CD14-positive monocyte (primary cell): ENCODE results near the gene FBXO30. TPM values are rescaled to one million over a fixed set of nuclear protein-coding genes. Genes with fewer than 3 reads are reported as not detected.

Source experiments
- DNase-seq, 3 donors: peaks; one replicate each; pipeline ENCODE4 v3.0.0-alpha.2; 2011 to 2022
- H2AFZ ChIP-seq: 2 replicates; pipeline ENCODE4 v1.6.0; 2012; ENCODE audit warnings: mild to moderate bottlenecking, low read depth, low read length, inconsistent platforms; ENCODE audit not compliant: insufficient read depth, poor library complexity, severe bottlenecking
- H3K27ac ChIP-seq, 2 donors: 1 replicate in 1 of 2; 2 replicates in 1 of 2; pipeline ENCODE4 v1.5.1; 2012 to 2013; ENCODE audit warnings: low read length in 2 of 2, control low read depth in 1 of 2, inconsistent platforms in 1 of 2, low read depth in 1 of 2, mild to moderate bottlenecking in 1 of 2
- H3K27me3 ChIP-seq, 2 donors: one replicate each; pipeline versions ENCODE4 v1.6.0 to v1.6.1; 2011 to 2013; ENCODE audit warnings: low read length in 2 of 2; ENCODE audit not compliant: control insufficient read depth in 2 of 2, insufficient read depth in 2 of 2
- H3K36me3 ChIP-seq, 2 donors: replicated peaks in 1 of 2; 1 replicate in 1 of 2; 2 replicates in 1 of 2; pipeline versions ENCODE4 v1.5.1 to v1.6.1; 2012 to 2013; ENCODE audit warnings: low read length in 2 of 2, control low read depth in 1 of 2, inconsistent platforms in 1 of 2, mild to moderate bottlenecking in 1 of 2; ENCODE audit not compliant: insufficient read depth in 2 of 2, control insufficient read depth in 1 of 2
- H3K4me1 ChIP-seq, 2 donors: 1 replicate in 1 of 2; 2 replicates in 1 of 2; pipeline versions ENCODE4 v1.5.1 to v1.6.1; 2012 to 2013; ENCODE audit warnings: low read length in 2 of 2, control low read depth in 1 of 2, inconsistent platforms in 1 of 2, mild to moderate bottlenecking in 1 of 2, moderate library complexity in 1 of 2; ENCODE audit not compliant: insufficient read depth in 2 of 2, control insufficient read depth in 1 of 2
- H3K4me2 ChIP-seq: replicated peaks from 2 replicates; pipeline ENCODE3; 2012; ENCODE audit warnings: low read length, moderate library complexity, mild to moderate bottlenecking; ENCODE audit not compliant: poor library complexity, severe bottlenecking; ENCODE audit errors: extremely low read depth
- H3K4me3 ChIP-seq, 3 experiments: fragments of 200-600 bp in 1 of 3; sonication (generic) in 1 of 3; replicated peaks in 1 of 3; 1 replicate in 2 of 3; 2 replicates in 1 of 3; pipeline ENCODE4 v1.5.1; 2011 to 2013; ENCODE audit warnings: low read length in 3 of 3, mild to moderate bottlenecking in 3 of 3, control low read depth in 2 of 3, low read depth in 2 of 3, inconsistent platforms in 1 of 3, moderate library complexity in 1 of 3
- H3K79me2 ChIP-seq: 2 replicates; pipeline ENCODE4 v1.6.0; 2012; ENCODE audit warnings: mild to moderate bottlenecking, control low read depth, inconsistent platforms, low read length, moderate library complexity; ENCODE audit not compliant: insufficient read depth
- H3K9ac ChIP-seq: 2 replicates; pipeline ENCODE4 v1.6.0; 2017; ENCODE audit warnings: low read length, mild to moderate bottlenecking; ENCODE audit not compliant: insufficient read depth, poor library complexity, severe bottlenecking
- H3K9me3 ChIP-seq, 2 donors: replicated peaks in 1 of 2; 1 replicate in 1 of 2; 2 replicates in 1 of 2; pipeline versions ENCODE4 v1.5.1 to v1.6.1; 2012 to 2013; ENCODE audit warnings: low read length in 2 of 2, control low read depth in 1 of 2; ENCODE audit not compliant: control insufficient read depth in 1 of 2, insufficient read depth in 1 of 2
- H4K20me1 ChIP-seq: 2 replicates; pipeline ENCODE4 v1.6.0; 2012; ENCODE audit warnings: mild to moderate bottlenecking, low read length, control low read depth, moderate library complexity; ENCODE audit not compliant: insufficient read depth
- H3K27ac Mint-ChIP-seq, 7 donors: one replicate each; pipeline ENCODE4 v1.8.0; 2020; ENCODE audit warnings: mild to moderate bottlenecking in 7 of 7, mixed read lengths in 7 of 7, moderate library complexity in 6 of 7, inconsistent platforms in 2 of 7
- H3K27me3 Mint-ChIP-seq, 3 donors: one replicate each; pipeline ENCODE4 v1.8.0; 2021 to 2022; ENCODE audit warnings: low read depth in 3 of 3, mild to moderate bottlenecking in 3 of 3, mixed read lengths in 3 of 3, moderate library complexity in 3 of 3, inconsistent platforms in 1 of 3
- H3K36me3 Mint-ChIP-seq, 2 donors: one replicate each; pipeline ENCODE4 v1.8.0; 2020; ENCODE audit warnings: mixed read lengths in 2 of 2, inconsistent platforms in 1 of 2, mild to moderate bottlenecking in 1 of 2
- H3K4me1 Mint-ChIP-seq: one replicate; pipeline ENCODE4 v1.8.0; 2020; ENCODE audit warnings: mild to moderate bottlenecking, mixed read lengths
- H3K4me3 Mint-ChIP-seq, 2 donors: one replicate each; pipeline ENCODE4 v1.8.0; 2020; ENCODE audit warnings: mild to moderate bottlenecking in 2 of 2, mixed read lengths in 2 of 2, moderate library complexity in 1 of 2
- H3K9me3 Mint-ChIP-seq, 7 donors: one replicate each; pipeline ENCODE4 v1.8.0; 2020 to 2022; ENCODE audit warnings: mixed read lengths in 7 of 7, mild to moderate bottlenecking in 6 of 7, moderate library complexity in 6 of 7, inconsistent platforms in 2 of 7
- CTCF ChIP-seq: fragments of 200-600 bp; IDR thresholded peaks from one replicate; pipeline ENCODE4 v1.8.0; 2022; ENCODE audit warnings: antibody characterized with exemption, mild to moderate bottlenecking
- WGBS: methylation state at CpG from one replicate; pipeline ENCODE4 v1.1.5; 2013; ENCODE audit warnings: missing lambda C conversion rate; ENCODE audit not compliant: insufficient coverage; 5-methylcytosine and 5-hydroxymethylcytosine counted together
- intact Hi-C, 2 donors: fragments of 100-400 bp; cut with micrococcal nuclease; formaldehyde crosslinking; loops; one replicate each; pipeline versions ENCODE4 v1.15.0 to v1.15.1; 2023
- polyA plus RNA-seq, 3 donors: library from polyadenylated mRNA; depleted of rRNA in 1 of 3; unstranded in 2 of 3; stranded (reverse) in 1 of 3; fragments of 300-500 nt in 2 of 3; fragments of >200 nt in 1 of 3; fragmentation: Illumina TruSeq in 2 of 3; gene quantifications; 1 replicate in 2 of 3; 2 replicates in 1 of 3; pipeline ENCODE4 v1.2.3, GENCODE V29; 2012 to 2021

FBXO30 gene
- polyA plus RNA-seq, 3 donors: 0.83 to 1.7 (median 1.1) TPM

GRCh38 chr6:145798530-145798929 lies 16.1 kb downstream of the FBXO30 start:
- H3K27me3 ChIP-seq: no peaks in the 10 kb centered on the region
- no peak overlapping the region for H3K27ac ChIP-seq
- no peak for TF ChIP-seq CTCF
- Mint-ChIP-seq H3K4me1 (peaks cover under 1% of the 10 kb centered on the region), H3K4me3 (no peak overlapping the region), H3K27me3 (no peaks in the 10 kb centered on the region), H3K27ac (no peak overlapping the region), H3K36me3 (peaks cover 22 to 34% of the 10 kb centered on the region in 2 donors), H3K9me3 (peaks cover 0 to 3% (median 0%) of the 10 kb centered on the region in 7 donors)
- H3K9ac ChIP-seq: no peak overlapping the region
- H3K4me2 ChIP-seq: no peak overlapping the region
- peaks cover 19 to 36% of the 10 kb centered on the region in 2 donors for H3K36me3 ChIP-seq
- intact Hi-C loops: no loop called here
- no peak for DNase-seq
- H3K4me3 ChIP-seq: no peak overlapping the region
- H4K20me1 ChIP-seq: peaks cover 52% of the 10 kb centered on the region
- H3K9me3 ChIP-seq: no peaks in the 10 kb centered on the region
- H3K4me1 ChIP-seq: no peaks in the 10 kb centered on the region
- H2AFZ ChIP-seq: no peak overlapping the region
- no CpG with 5 or more reads among the region's 2 CpGs for WGBS
- H3K79me2 ChIP-seq: peaks cover 21% of the 10 kb centered on the region

- no peak overlapping the region for H3K27ac ChIP-seq
- peak overlapping the region in 1 of 7 donors; percentile 43 for H3K27ac Mint-ChIP-seq
- no peaks in the 10 kb centered on the region for H3K4me1 ChIP-seq
- no peaks in the 10 kb centered on the region for H3K79me2 ChIP-seq
- no peak overlapping the region for H3K4me2 ChIP-seq
- intact Hi-C loops: no loop called here
- no peaks in the 10 kb centered on the region for H3K4me1 Mint-ChIP-seq
- no CpG with 5 or more reads among the region's 3 CpGs for WGBS
- no peak overlapping the region for H3K4me3 Mint-ChIP-seq
- no peaks in the 10 kb centered on the region for H4K20me1 ChIP-seq
- TF ChIP-seq CTCF: no peak
- no peak overlapping the region for H3K9ac ChIP-seq
- peaks cover 0 to 2% (median 2%) of the 10 kb centered on the region in 3 donors for H3K27me3 Mint-ChIP-seq
- no peaks in the 10 kb centered on the region for H3K27me3 ChIP-seq
- peaks cover 5 to 27% (median 16%) of the 10 kb centered on the region in 7 donors for H3K9me3 Mint-ChIP-seq
- H3K36me3 Mint-ChIP-seq: peaks cover 14 to 28% of the 10 kb centered on the region in 2 donors
- no peak for DNase-seq
- peaks cover 8 to 18% of the 10 kb centered on the region in 2 donors for H3K9me3 ChIP-seq
- no peak overlapping the region for H2AFZ ChIP-seq
- no peak overlapping the region for H3K4me3 ChIP-seq
- H3K36me3 ChIP-seq: peaks cover 0 to 21% of the 10 kb centered on the region in 2 donors
Observed at GRCh38 chr6:145789443-145789842, 25.2 kb downstream of the FBXO30 start.
